ENCODE data around the gene C17orf114.

Gene C17orf114

DNA sequence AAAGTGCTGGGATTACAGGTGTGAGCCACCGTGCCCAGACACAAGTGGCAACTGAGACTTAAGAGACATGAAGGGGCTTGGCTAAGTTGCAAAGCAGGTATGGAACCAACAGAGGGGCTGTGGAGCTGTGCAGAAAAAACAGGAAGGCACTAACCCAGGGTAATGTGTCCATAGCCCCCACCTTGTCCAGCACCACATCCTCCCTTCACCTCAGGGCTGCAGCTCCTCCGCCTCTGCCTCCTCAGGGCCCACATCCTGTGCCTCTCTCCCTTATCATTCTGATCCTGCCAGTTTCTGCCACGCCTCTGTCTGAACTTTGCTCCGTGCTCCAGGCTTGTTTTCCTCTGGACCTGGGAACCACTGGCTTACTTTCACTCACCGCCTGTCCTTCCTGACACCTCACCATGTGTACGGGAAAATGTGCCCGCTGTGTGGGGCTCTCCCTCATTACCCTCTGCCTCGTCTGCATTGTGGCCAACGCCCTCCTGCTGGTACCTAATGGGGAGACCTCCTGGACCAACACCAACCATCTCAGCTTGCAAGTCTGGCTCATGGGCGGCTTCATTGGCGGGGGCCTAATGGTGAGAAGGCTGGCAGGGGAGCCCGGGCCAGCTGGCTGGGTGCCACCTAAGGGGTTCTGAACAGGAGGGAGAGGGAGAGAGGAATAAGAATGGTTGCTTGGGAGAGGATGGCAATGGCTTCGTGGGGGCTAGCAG, 30.5 kb downstream of the C17orf114 start, which contains the start of gene TM4SF5 (continued):
- TF ChIP-seq, protein P1, sequence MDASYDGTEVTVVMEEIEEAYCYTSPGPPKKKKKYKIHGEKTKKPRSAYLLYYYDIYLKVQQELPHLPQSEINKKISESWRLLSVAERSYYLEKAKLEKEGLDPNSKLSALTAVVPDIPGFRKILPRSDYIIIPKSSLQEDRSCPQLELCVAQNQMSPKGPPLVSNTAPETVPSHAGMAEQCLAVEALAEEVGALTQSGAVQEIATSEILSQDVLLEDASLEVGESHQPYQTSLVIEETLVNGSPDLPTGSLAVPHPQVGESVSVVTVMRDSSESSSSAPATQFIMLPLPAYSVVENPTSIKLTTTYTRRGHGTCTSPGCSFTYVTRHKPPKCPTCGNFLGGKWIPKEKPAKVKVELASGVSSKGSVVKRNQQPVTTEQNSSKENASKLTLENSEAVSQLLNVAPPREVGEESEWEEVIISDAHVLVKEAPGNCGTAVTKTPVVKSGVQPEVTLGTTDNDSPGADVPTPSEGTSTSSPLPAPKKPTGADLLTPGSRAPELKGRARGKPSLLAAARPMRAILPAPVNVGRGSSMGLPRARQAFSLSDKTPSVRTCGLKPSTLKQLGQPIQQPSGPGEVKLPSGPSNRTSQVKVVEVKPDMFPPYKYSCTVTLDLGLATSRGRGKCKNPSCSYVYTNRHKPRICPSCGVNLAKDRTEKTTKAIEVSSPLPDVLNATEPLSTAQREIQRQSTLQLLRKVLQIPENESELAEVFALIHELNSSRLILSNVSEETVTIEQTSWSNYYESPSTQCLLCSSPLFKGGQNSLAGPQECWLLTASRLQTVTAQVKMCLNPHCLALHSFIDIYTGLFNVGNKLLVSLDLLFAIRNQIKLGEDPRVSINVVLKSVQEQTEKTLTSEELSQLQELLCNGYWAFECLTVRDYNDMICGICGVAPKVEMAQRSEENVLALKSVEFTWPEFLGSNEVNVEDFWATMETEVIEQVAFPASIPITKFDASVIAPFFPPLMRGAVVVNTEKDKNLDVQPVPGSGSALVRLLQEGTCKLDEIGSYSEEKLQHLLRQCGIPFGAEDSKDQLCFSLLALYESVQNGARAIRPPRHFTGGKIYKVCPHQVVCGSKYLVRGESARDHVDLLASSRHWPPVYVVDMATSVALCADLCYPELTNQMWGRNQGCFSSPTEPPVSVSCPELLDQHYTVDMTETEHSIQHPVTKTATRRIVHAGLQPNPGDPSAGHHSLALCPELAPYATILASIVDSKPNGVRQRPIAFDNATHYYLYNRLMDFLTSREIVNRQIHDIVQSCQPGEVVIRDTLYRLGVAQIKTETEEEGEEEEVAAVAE (CRISPR knock-in tag; IDR thresholded peaks at IDR 0.05; ENCODE audit: borderline replicate concordance), result no peak; the same call in none of the 2 replicates
- no peak; the same call in 1 of the 2 replicates for TF ChIP-seq ZSCAN25 (CRISPR knock-in tag; IDR thresholded peaks at IDR 0.05)
- TF ChIP-seq ZSCAN21 (CRISPR knock-in tag; IDR thresholded peaks at IDR 0.05; ENCODE audit: borderline replicate concordance), result peak; percentile 87
- 0 out of 2 replicates have a peak, but pooled peaks have one; percentile 65 for TF ChIP-seq MEF2D (CRISPR knock-in tag; IDR thresholded peaks at IDR 0.05)
- peak; percentile 43; the same call in 1 of the 2 replicates for TF ChIP-seq XBP1 (CRISPR knock-in tag; IDR thresholded peaks at IDR 0.05)
- TF ChIP-seq, protein P2, sequence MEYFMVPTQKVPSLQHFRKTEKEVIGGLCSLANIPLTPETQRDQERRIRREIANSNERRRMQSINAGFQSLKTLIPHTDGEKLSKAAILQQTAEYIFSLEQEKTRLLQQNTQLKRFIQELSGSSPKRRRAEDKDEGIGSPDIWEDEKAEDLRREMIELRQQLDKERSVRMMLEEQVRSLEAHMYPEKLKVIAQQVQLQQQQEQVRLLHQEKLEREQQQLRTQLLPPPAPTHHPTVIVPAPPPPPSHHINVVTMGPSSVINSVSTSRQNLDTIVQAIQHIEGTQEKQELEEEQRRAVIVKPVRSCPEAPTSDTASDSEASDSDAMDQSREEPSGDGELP (IDR thresholded peaks at IDR 0.05; ENCODE audit: borderline replicate concordance, low read depth), result peak; percentile 52; the same call in 1 of the 2 replicates
- TF ChIP-seq KAT7 (CRISPR knock-in tag; IDR thresholded peaks at IDR 0.05; ENCODE audit: borderline replicate concordance), result peak; percentile 43; the same call in 1 of the 2 replicates
- TF ChIP-seq ZNF232 (CRISPR knock-in tag; IDR thresholded peaks at IDR 0.05; ENCODE audit: borderline replicate concordance), result peak; percentile 68; the same call in 1 of the 2 replicates
- TF ChIP-seq, protein P3, sequence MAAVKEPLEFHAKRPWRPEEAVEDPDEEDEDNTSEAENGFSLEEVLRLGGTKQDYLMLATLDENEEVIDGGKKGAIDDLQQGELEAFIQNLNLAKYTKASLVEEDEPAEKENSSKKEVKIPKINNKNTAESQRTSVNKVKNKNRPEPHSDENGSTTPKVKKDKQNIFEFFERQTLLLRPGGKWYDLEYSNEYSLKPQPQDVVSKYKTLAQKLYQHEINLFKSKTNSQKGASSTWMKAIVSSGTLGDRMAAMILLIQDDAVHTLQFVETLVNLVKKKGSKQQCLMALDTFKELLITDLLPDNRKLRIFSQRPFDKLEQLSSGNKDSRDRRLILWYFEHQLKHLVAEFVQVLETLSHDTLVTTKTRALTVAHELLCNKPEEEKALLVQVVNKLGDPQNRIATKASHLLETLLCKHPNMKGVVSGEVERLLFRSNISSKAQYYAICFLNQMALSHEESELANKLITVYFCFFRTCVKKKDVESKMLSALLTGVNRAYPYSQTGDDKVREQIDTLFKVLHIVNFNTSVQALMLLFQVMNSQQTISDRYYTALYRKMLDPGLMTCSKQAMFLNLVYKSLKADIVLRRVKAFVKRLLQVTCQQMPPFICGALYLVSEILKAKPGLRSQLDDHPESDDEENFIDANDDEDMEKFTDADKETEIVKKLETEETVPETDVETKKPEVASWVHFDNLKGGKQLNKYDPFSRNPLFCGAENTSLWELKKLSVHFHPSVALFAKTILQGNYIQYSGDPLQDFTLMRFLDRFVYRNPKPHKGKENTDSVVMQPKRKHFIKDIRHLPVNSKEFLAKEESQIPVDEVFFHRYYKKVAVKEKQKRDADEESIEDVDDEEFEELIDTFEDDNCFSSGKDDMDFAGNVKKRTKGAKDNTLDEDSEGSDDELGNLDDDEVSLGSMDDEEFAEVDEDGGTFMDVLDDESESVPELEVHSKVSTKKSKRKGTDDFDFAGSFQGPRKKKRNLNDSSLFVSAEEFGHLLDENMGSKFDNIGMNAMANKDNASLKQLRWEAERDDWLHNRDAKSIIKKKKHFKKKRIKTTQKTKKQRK (IDR thresholded peaks at IDR 0.05; ENCODE audit: low read length), result no peak
- TF ChIP-seq, protein P4, sequence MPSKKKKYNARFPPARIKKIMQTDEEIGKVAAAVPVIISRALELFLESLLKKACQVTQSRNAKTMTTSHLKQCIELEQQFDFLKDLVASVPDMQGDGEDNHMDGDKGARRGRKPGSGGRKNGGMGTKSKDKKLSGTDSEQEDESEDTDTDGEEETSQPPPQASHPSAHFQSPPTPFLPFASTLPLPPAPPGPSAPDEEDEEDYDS (CRISPR knock-in tag; IDR thresholded peaks at IDR 0.05), result peak; percentile 92
- TF ChIP-seq, protein P5, sequence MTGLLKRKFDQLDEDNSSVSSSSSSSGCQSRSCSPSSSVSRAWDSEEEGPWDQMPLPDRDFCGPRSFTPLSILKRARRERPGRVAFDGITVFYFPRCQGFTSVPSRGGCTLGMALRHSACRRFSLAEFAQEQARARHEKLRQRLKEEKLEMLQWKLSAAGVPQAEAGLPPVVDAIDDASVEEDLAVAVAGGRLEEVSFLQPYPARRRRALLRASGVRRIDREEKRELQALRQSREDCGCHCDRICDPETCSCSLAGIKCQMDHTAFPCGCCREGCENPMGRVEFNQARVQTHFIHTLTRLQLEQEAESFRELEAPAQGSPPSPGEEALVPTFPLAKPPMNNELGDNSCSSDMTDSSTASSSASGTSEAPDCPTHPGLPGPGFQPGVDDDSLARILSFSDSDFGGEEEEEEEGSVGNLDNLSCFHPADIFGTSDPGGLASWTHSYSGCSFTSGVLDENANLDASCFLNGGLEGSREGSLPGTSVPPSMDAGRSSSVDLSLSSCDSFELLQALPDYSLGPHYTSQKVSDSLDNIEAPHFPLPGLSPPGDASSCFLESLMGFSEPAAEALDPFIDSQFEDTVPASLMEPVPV (CRISPR knock-in tag; IDR thresholded peaks at IDR 0.05), result peak; percentile 95
- TF ChIP-seq KDM3A (CRISPR knock-in tag; IDR thresholded peaks at IDR 0.05; ENCODE audit: low read depth), result 0 out of 2 replicates have a peak, but pooled peaks have one; percentile 78
- TF ChIP-seq SP4 (CRISPR knock-in tag; IDR thresholded peaks at IDR 0.05), result 0 out of 2 replicates have a peak, but pooled peaks have one; percentile 41
- TF ChIP-seq ZNF326 (CRISPR knock-in tag; IDR thresholded peaks at IDR 0.05; ENCODE audit: borderline replicate concordance), result no peak
- TF ChIP-seq RFX5 (IDR thresholded peaks at IDR 0.05; ENCODE audit: low read depth, low read length), result no peak
